Skeletal muscle tissue (tissue), 4 donors: ENCODE data around the gene ABCC5. TPM values are rescaled to one million over a fixed set of nuclear protein-coding genes. Genes with fewer than 3 reads are reported as not detected.
A peak's percentile ranks its signal among the peaks of the same experiment; 100 is the strongest.
"Not testable (repeated sequence)": the region's sequence is repeated elsewhere in the genome, so short reads cannot be mapped to it uniquely, and the experiment has no call there.

Source experiments
- H3K27ac ChIP-seq: one replicate; pipeline ENCODE4 v1.7.0; 2013; ENCODE audit warnings: mild to moderate bottlenecking, low read depth, low read length, inconsistent platforms
- H3K27me3 ChIP-seq, 3 donors: one replicate each; pipeline ENCODE4 v1.7.0; 2013; ENCODE audit warnings: low read length in 3 of 3; ENCODE audit not compliant: control insufficient read depth in 3 of 3, insufficient read depth in 3 of 3
- H3K36me3 ChIP-seq, 3 donors: one replicate each; pipeline ENCODE4 v1.7.0; 2013; ENCODE audit warnings: low read length in 3 of 3; ENCODE audit not compliant: control insufficient read depth in 3 of 3, insufficient read depth in 3 of 3
- H3K4me1 ChIP-seq, 3 donors: one replicate each; pipeline ENCODE4 v1.7.0; 2013; ENCODE audit warnings: low read length in 3 of 3, mild to moderate bottlenecking in 3 of 3; ENCODE audit not compliant: control insufficient read depth in 3 of 3, insufficient read depth in 3 of 3
- H3K4me3 ChIP-seq, 3 donors: one replicate each; pipeline ENCODE4 v1.7.0; 2013; ENCODE audit warnings: low read length in 3 of 3
- H3K9ac ChIP-seq, 3 donors: one replicate each; pipeline ENCODE4 v1.7.0; 2013; ENCODE audit warnings: low read length in 3 of 3, mild to moderate bottlenecking in 3 of 3, moderate library complexity in 2 of 3, low read depth in 1 of 3
- H3K9me3 ChIP-seq, 3 donors: one replicate each; pipeline ENCODE4 v1.7.0; 2013; ENCODE audit warnings: low read length in 3 of 3; ENCODE audit not compliant: control insufficient read depth in 3 of 3
- total RNA-seq: library from RNA; depleted of rRNA; stranded (reverse); fragments of >200 nt; gene quantifications from one replicate; pipeline ENCODE4 v1.2.3, GENCODE V29; 2014
- donor health status: Osteomylitis.

The ABCC5 gene
- total RNA-seq, 1 donor from 2014 or later = 17.7 TPM

- H3K36me3 ChIP-seq = no peaks in the 10 kb centered on the region
- no peaks in the 10 kb centered on the region for H3K4me1 ChIP-seq
- no peak overlapping the region for H3K27ac ChIP-seq
- H3K4me3 ChIP-seq = no peak overlapping the region
- no peak overlapping the region for H3K9ac ChIP-seq
- no peaks in the 10 kb centered on the region for H3K27me3 ChIP-seq
- no peaks in the 10 kb centered on the region for H3K9me3 ChIP-seq
Observed at GRCh38 chr3:184039414-184039813, 21.7 kb upstream of the ABCC5 start.

DNA sequence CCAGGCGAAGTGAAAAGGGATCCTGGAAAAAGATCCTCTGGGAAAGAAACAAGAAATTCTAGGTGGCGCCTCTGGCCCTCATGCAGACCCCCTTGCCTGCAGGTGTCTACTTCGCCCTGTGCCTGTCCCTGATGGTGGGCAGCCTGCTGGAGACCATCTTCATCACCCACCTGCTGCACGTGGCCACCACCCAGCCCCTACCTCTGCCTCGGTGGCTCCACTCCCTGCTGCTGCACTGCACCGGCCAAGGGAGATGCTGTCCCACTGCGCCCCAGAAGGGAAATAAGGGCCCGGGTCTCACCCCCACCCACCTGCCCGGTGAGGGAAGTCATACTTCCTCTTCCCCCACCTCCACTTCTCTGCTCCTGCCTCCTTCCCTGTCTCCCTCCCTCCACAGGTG, 20.6 kb upstream of the ABCC5 start:
- not testable (repeated sequence) for H3K4me3 ChIP-seq, H3K9ac ChIP-seq, H3K36me3 ChIP-seq, H3K4me1 ChIP-seq, H3K9me3 ChIP-seq, H3K27me3 ChIP-seq, H3K27ac ChIP-seq

DNA sequence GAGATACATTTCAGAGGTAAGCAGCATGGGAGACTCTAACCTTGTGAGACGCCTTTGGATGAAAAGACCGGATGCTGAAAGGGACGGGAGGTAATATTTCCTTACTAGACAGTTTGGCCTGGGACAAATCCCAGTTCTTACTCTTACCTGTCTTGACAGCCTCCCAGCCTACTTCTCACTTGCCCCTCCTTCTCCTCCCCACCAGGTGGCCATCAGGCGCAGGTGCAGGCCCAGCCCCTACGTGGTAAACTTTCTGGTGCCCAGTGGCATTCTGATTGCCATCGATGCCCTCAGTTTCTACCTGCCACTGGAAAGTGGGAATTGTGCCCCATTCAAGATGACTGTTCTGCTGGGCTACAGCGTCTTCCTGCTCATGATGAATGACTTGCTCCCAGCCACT, 20.1 kb upstream of the ABCC5 start:
- H3K9ac ChIP-seq = no peak overlapping the region
- no peak overlapping the region for H3K27ac ChIP-seq
- no peaks in the 10 kb centered on the region for H3K9me3 ChIP-seq
- no peak overlapping the region for H3K4me3 ChIP-seq
- no peaks in the 10 kb centered on the region for H3K4me1 ChIP-seq
- no peaks in the 10 kb centered on the region for H3K27me3 ChIP-seq
- H3K36me3 ChIP-seq = no peaks in the 10 kb centered on the region

GRCh38 chr3:184031187-184031792, 13.6 kb upstream of the ABCC5 start, which contains the start of gene HTR3D:
TSS of gene HTR3D (plus strand) at chr3:184031742. CDS start at chr3:184031742, 0 bp downstream.
- Histone ChIP-seq H3K4me3 (no peak within 1 kb of the TSS), H3K9me3 (no peaks in the 10 kb centered on the region), H3K4me1 (no peaks in the 10 kb centered on the region), H3K9ac (no peak within 1 kb of the TSS), H3K27ac (no peak within 1 kb of the TSS), H3K36me3 (no peaks in the 10 kb centered on the region), H3K27me3 (no peaks in the 10 kb centered on the region)

DNA sequence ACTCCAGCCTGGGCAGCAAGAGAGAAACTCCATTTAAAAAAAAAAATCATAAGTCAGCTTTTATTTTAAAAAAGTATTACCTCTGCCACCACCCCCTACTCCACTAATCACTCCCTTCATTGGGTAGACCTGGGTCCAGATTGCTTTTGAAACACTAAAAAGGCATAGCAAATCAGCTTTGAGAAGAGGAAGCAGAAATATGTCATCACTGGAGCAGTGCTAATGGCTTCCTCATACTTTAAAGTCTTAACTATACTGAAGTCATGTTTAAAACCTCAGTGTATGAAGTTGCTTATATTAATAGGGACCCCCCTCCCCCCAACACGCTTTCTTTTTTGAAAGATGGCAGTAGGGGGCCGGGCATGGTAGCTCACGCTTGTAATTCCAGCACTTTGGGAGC, 12.9 kb upstream of the ABCC5 start:
- Histone ChIP-seq H3K9ac (no peak overlapping the region), H3K4me1 (no peaks in the 10 kb centered on the region), H3K27ac (no peak overlapping the region), H3K4me3 (no peak overlapping the region), H3K36me3 (no peaks in the 10 kb centered on the region), H3K9me3 (no peaks in the 10 kb centered on the region), H3K27me3 (no peaks in the 10 kb centered on the region)

DNA sequence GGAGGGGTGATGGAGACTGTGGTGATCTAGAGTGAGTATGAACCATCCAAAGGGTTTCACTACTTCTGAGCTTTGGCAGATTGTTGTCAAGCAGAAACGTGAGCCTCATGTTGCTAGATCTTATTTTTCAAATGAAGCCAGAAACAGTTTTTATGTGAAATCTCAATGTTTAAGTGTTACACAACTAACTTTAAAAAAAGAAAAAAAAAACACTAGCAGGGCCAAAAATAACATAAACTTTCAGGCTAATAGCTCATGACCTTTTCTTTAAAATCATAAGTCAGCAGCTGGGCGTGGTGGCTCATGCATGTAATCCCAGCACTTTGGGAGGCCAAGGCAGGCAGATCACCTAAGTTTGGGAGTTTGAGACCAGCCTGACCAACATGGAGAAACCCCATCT, 11.8 kb upstream of the ABCC5 start:
- Histone ChIP-seq H3K36me3 (no peaks in the 10 kb centered on the region), H3K9ac (no peak overlapping the region), H3K4me1 (no peaks in the 10 kb centered on the region), H3K27me3 (no peaks in the 10 kb centered on the region), H3K4me3 (no peak overlapping the region), H3K9me3 (no peaks in the 10 kb centered on the region), H3K27ac (no peak overlapping the region)

GRCh38 chr3:184028275-184028890, 10.7 kb upstream of the ABCC5 start:
- not testable (repeated sequence) for H3K9me3 ChIP-seq, H3K27me3 ChIP-seq, H3K27ac ChIP-seq, H3K4me1 ChIP-seq, H3K36me3 ChIP-seq, H3K4me3 ChIP-seq, H3K9ac ChIP-seq

- not testable (repeated sequence) for H3K9me3 ChIP-seq, H3K9ac ChIP-seq, H3K36me3 ChIP-seq, H3K4me3 ChIP-seq, H3K27ac ChIP-seq, H3K27me3 ChIP-seq, H3K4me1 ChIP-seq
Observed at GRCh38 chr3:184025256-184025655, 7.6 kb upstream of the ABCC5 start.

- Histone ChIP-seq H3K4me3 (no peak overlapping the region), H3K4me1 (peaks cover 4 to 10% (median 6%) of the 10 kb centered on the region in 3 donors), H3K9me3 (no peaks in the 10 kb centered on the region), H3K27me3 (no peaks in the 10 kb centered on the region), H3K36me3 (no peaks in the 10 kb centered on the region), H3K27ac (no peak overlapping the region), H3K9ac (no peak overlapping the region)
Observed at GRCh38 chr3:184022323-184022722, 4.6 kb upstream of the ABCC5 start.

DNA sequence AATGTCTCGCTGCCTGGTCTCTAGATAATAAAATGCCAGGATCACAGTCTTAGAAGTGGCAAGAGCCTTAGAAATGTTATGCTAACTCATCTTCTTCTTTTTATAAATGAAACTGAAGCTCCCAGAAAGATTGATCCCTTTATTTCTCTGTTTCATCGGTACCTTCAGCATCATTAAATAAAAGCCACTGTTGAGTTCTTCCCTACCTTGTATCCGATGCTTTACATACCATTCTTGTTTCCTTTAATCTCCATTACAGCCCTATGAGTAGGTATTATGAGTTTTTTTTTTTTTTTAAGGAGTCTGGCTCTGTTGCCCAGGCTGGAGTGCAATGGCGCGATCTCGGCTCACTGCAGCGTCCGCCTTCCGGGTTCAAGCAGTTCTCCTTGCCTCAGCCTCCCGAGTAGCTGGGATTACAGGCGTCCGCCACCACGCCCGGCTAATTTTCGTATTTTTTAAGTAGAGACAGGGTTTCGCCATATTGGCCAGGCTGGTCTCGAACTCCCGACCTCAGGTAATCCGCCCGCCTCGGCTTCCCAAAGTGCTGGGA, 815 bp upstream of the ABCC5 start:
- peaks cover 3 to 5% (median 4%) of the 10 kb centered on the region in 3 donors for H3K36me3 ChIP-seq
- H3K4me3 ChIP-seq = peak overlapping the region; percentile 96 to 100 (median 98)
- H3K27me3 ChIP-seq = no peaks in the 10 kb centered on the region
- H3K4me1 ChIP-seq = peaks cover 15 to 26% (median 21%) of the 10 kb centered on the region in 3 donors
- peak overlapping the region; percentile 89 for H3K27ac ChIP-seq
- no peaks in the 10 kb centered on the region for H3K9me3 ChIP-seq
- peak overlapping the region; percentile 90 to 97 (median 91) for H3K9ac ChIP-seq
